GM12878 (cell line): ENCODE measurements around the gene NF1.

Experiments used
- CTCF ChIP-seq, 3 experiments: IDR thresholded peaks in 2 of 3; conservative IDR thresholded peaks in 1 of 3; 2 replicates each; pipeline ENCODE4 v1.5.1; 2011; ENCODE audit warnings: low read depth in 3 of 3, low read length in 3 of 3, mild to moderate bottlenecking in 3 of 3, control low read depth in 2 of 3, moderate library complexity in 2 of 3, inconsistent platforms in 1 of 3, mixed read lengths in 1 of 3; ENCODE audit not compliant: control insufficient read depth in 2 of 3, insufficient read depth in 1 of 3; ENCODE audit errors: extremely low read depth in 1 of 3
- ETV6 ChIP-seq, 2 experiments: fragments of 450-650 bp in 1 of 2; IDR thresholded peaks in 1 of 2; conservative IDR thresholded peaks in 1 of 2; 2 replicates each; pipeline ENCODE4 v1.6.1; 2014; ENCODE audit warnings: antibody characterized with exemption in 1 of 2, borderline replicate concordance in 1 of 2, low read depth in 1 of 2, mild to moderate bottlenecking in 1 of 2, moderate library complexity in 1 of 2
- POLR2A ChIP-seq: IDR thresholded peaks from 2 replicates; pipeline ENCODE4 v1.6.1; 2011; ENCODE audit warnings: low read depth, mild to moderate bottlenecking, low read length
- REST ChIP-seq: IDR thresholded peaks from 2 replicates; pipeline ENCODE4 v1.6.1; 2012; ENCODE audit warnings: mild to moderate bottlenecking, low read depth, low read length
- SIN3A ChIP-seq: IDR thresholded peaks from 2 replicates; pipeline ENCODE4 v1.6.1; 2012; ENCODE audit warnings: low read depth, low read length, improper control_type of control experiment
- SP1 ChIP-seq: IDR thresholded peaks from one replicate; pipeline ENCODE4 v1.6.1; 2011; ENCODE audit warnings: low read depth, low read length
- TARDBP ChIP-seq: IDR thresholded peaks from 2 replicates; pipeline ENCODE4 v1.6.1; 2016; ENCODE audit warnings: borderline replicate concordance

DNA sequence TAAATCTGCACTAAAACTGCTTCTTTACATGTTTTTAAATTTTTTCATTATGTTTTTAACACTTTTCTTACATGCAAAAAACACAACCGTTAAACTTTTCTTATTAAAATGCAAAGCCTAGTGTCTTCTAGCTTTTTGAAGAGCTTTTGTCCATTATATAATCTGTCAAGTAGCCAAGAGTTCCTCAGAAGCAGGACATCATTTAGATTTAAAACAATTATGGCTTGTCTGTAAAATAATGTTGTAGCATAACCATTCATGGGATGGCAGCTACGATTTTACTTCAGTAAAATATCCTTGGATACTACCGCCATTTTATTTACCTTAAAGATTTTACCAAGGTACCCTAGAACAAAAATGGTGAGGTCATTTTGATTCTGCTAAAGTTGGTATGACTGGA is 199.5 kb downstream of the NF1 start:
- TF ChIP-seq CTCF (IDR thresholded peaks at IDR 0.05 in 2 of 3, conservative IDR thresholded peaks at IDR 0.05 in 1 of 3; ENCODE audit: control insufficient read depth in 2 of 3, extremely low read depth in 1 of 3, insufficient read depth in 1 of 3, low read depth in 3 of 3, low read length in 3 of 3) (no peak), REST (no peak), SP1 (no peak), SIN3A (no peak), ETV6 (conservative IDR thresholded peaks at IDR 0.05 in 1 of 2, IDR thresholded peaks at IDR 0.05 in 1 of 2; ENCODE audit: borderline replicate concordance in 1 of 2, low read depth in 1 of 2) (no peak), POLR2A (no peak), TARDBP (no peak)
